Liver (tissue), 9 donors: ENCODE results near the gene HNRNPA3. TPM values are rescaled to one million over a fixed set of nuclear protein-coding genes. Genes with fewer than 3 reads are reported as not detected.
A peak's percentile ranks its signal among the peaks of the same experiment; 100 is the strongest.

Source experiments
- DNase-seq: peaks from one replicate; pipeline ENCODE4 v3.0.0-alpha.2; 2017; ENCODE audit warnings: low spot score
- H3K27ac ChIP-seq, 2 donors: one replicate each; pipeline ENCODE4 v1.7.0; 2013; ENCODE audit warnings: inconsistent platforms in 2 of 2, low read length in 2 of 2, control low read depth in 1 of 2, low read depth in 1 of 2, mild to moderate bottlenecking in 1 of 2
- H3K27me3 ChIP-seq, 4 donors: one replicate each; pipeline versions ENCODE4 v1.6.1 to v1.7.0; 2013; ENCODE audit warnings: low read length in 3 of 4, inconsistent platforms in 1 of 4, mild to moderate bottlenecking in 1 of 4, moderate library complexity in 1 of 4; ENCODE audit not compliant: control insufficient read depth in 4 of 4, insufficient read depth in 4 of 4
- H3K36me3 ChIP-seq, 4 donors: one replicate each; pipeline versions ENCODE4 v1.6.1 to v1.7.0; 2013; ENCODE audit warnings: low read length in 3 of 4, mild to moderate bottlenecking in 3 of 4, low read depth in 1 of 4, moderate library complexity in 1 of 4; ENCODE audit not compliant: control insufficient read depth in 4 of 4, insufficient read depth in 3 of 4
- H3K4me1 ChIP-seq, 4 donors: one replicate each; pipeline versions ENCODE4 v1.6.1 to v1.7.0; 2013; ENCODE audit warnings: low read length in 3 of 4, mild to moderate bottlenecking in 3 of 4, moderate library complexity in 1 of 4; ENCODE audit not compliant: control insufficient read depth in 4 of 4, insufficient read depth in 4 of 4
- H3K4me3 ChIP-seq, 3 donors: one replicate each; pipeline versions ENCODE4 v1.6.1 to v1.7.0; 2013; ENCODE audit warnings: low read length in 3 of 3, control low read depth in 1 of 3, low read depth in 1 of 3, mild to moderate bottlenecking in 1 of 3
- H3K9ac ChIP-seq, 2 donors: one replicate each; pipeline ENCODE4 v1.7.0; 2013; ENCODE audit warnings: low read length in 2 of 2, mild to moderate bottlenecking in 2 of 2, moderate library complexity in 2 of 2, control low read depth in 1 of 2, low read depth in 1 of 2
- H3K9me3 ChIP-seq, 4 donors: one replicate each; pipeline versions ENCODE4 v1.6.1 to v1.7.0; 2013; ENCODE audit warnings: low read length in 3 of 4; ENCODE audit not compliant: control insufficient read depth in 4 of 4
- EGR1 ChIP-seq, 2 donors: IDR thresholded peaks; 2 replicates each; pipeline ENCODE4 v1.6.1; 2016 to 2018; ENCODE audit warnings: antibody characterized with exemption in 2 of 2, low read depth in 2 of 2
- FOXA1 ChIP-seq: IDR thresholded peaks from 2 replicates; pipeline ENCODE4 v1.6.1; 2016; ENCODE audit warnings: antibody characterized with exemption
- GABPA ChIP-seq, 2 donors: IDR thresholded peaks in 1 of 2; conservative IDR thresholded peaks in 1 of 2; 2 replicates each; pipeline ENCODE4 v1.6.1; 2016; ENCODE audit warnings: antibody characterized with exemption in 2 of 2, mild to moderate bottlenecking in 1 of 2, moderate library complexity in 1 of 2
- NR2F2 ChIP-seq: IDR thresholded peaks from 2 replicates; pipeline ENCODE4 v1.6.1; 2016; ENCODE audit warnings: antibody characterized with exemption
- RAD21 ChIP-seq, 2 donors: IDR thresholded peaks; 2 replicates each; pipeline ENCODE4 v1.6.1; 2016; ENCODE audit warnings: antibody characterized with exemption in 2 of 2, mild to moderate bottlenecking in 2 of 2
- RXRA ChIP-seq, 2 donors: IDR thresholded peaks; 2 replicates each; pipeline ENCODE4 v1.6.1; 2017 to 2018; ENCODE audit warnings: antibody characterized with exemption in 2 of 2, mild to moderate bottlenecking in 1 of 2
- SP1 ChIP-seq: IDR thresholded peaks from 2 replicates; pipeline ENCODE4 v1.6.1; 2018; ENCODE audit warnings: antibody characterized with exemption, mild to moderate bottlenecking
- TAF1 ChIP-seq: conservative IDR thresholded peaks from 2 replicates; pipeline ENCODE4 v1.6.1; 2016; ENCODE audit warnings: antibody characterized with exemption, mild to moderate bottlenecking
- YY1 ChIP-seq: IDR thresholded peaks from 2 replicates; pipeline ENCODE4 v1.6.1; 2016; ENCODE audit warnings: antibody characterized with exemption, mild to moderate bottlenecking
- WGBS: extraction: QIAGEN DNeasy Blood & Tissue Kit; methylation state at CpG from one replicate; pipeline ENCODE4 v1.1.7; 2013; 5-methylcytosine and 5-hydroxymethylcytosine counted together
- polyA plus RNA-seq, 2 donors: library from polyadenylated mRNA; stranded (reverse) in 1 of 2; unstranded in 1 of 2; fragments of 200-250 nt in 1 of 2; fragments of >200 nt in 1 of 2; fragmentation: Nextera tagmentation in 1 of 2; extraction: Ambion mirVana in 1 of 2; gene quantifications; one replicate each; pipeline versions ENCODE4 v1.2.1 to v1.2.3, GENCODE V29; 2013 to 2015
- total RNA-seq, 2 donors: library from RNA; depleted of rRNA; stranded (reverse); fragments of >200 nt; gene quantifications; one replicate each; pipeline ENCODE4 v1.2.3, GENCODE V29; 2014
- TF ChIP-seq, protein P1 (sequence below): IDR thresholded peaks from 2 replicates; pipeline ENCODE4 v1.6.1; 2016; ENCODE audit warnings: antibody characterized with exemption, mild to moderate bottlenecking
- TF ChIP-seq, protein P2 (sequence below): IDR thresholded peaks from 2 replicates; pipeline ENCODE4 v1.6.1; 2016; ENCODE audit warnings: antibody characterized with exemption
- TF ChIP-seq, protein P3 (sequence below): IDR thresholded peaks from 2 replicates; pipeline ENCODE4 v1.6.1; 2016; ENCODE audit warnings: antibody characterized with exemption
- TF ChIP-seq, protein P4 (sequence below): fragments of 150-350 bp; IDR thresholded peaks from 2 replicates; pipeline ENCODE4 v1.5.1; 2017; ENCODE audit warnings: improper control_type of control experiment, low read depth, low read length; ENCODE audit not compliant: missing input control
- TF ChIP-seq, protein P5 (sequence below): IDR thresholded peaks from 2 replicates; pipeline ENCODE4 v1.6.1; 2016; ENCODE audit warnings: antibody characterized with exemption
- donor health status: healthy.
- donor health status: healthy.
- donor health status: healthy.
- donor health status: healthy.
- donor health status: healthy.

The HNRNPA3 gene
- total and polyA plus RNA-seq, 4 donors: 22.9 to 72.5 (median 51.7) TPM

DNA sequence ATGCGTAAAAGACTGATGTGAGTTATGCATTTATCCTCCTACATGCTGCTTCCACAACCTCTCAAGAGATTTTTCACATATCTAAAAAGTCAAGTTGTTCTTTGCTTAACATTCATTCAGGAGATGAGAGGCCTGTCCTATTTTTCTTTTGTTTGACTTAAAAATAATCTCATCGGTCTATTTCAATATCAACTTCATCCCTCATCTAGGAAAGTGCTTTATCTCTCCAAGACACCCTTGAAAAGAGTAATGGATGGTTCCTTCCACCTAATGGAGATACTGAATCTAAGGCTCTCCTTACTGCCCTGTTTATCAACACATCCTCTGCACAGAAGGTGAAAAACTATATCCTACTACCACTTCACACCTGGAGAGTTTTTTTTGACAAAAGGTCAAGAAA lies 49.5 kb downstream of the HNRNPA3 start:
- Histone ChIP-seq H3K36me3 (no peaks in the 10 kb centered on the region), H3K9ac (peak overlapping the region; percentile 95 to 98), H3K4me1 (peaks cover 20 to 51% (median 29%) of the 10 kb centered on the region in 4 donors), H3K27me3 (no peaks in the 10 kb centered on the region), H3K4me3 (peak overlapping the region; percentile 68 to 90 (median 89)), H3K27ac (peak overlapping the region; percentile 99 to 100), H3K9me3 (no peaks in the 10 kb centered on the region)
- 6% methylated on average over 2 of the region's 2 CpGs for WGBS
- TF ChIP-seq RAD21 (IDR thresholded peaks at IDR 0.05) (no peak), FOXA1 (no peak), EGR1 (IDR thresholded peaks at IDR 0.05; ENCODE audit: low read depth in 2 of 2) (no peak), NR2F2 (no peak)
- TF ChIP-seq, protein P1, sequence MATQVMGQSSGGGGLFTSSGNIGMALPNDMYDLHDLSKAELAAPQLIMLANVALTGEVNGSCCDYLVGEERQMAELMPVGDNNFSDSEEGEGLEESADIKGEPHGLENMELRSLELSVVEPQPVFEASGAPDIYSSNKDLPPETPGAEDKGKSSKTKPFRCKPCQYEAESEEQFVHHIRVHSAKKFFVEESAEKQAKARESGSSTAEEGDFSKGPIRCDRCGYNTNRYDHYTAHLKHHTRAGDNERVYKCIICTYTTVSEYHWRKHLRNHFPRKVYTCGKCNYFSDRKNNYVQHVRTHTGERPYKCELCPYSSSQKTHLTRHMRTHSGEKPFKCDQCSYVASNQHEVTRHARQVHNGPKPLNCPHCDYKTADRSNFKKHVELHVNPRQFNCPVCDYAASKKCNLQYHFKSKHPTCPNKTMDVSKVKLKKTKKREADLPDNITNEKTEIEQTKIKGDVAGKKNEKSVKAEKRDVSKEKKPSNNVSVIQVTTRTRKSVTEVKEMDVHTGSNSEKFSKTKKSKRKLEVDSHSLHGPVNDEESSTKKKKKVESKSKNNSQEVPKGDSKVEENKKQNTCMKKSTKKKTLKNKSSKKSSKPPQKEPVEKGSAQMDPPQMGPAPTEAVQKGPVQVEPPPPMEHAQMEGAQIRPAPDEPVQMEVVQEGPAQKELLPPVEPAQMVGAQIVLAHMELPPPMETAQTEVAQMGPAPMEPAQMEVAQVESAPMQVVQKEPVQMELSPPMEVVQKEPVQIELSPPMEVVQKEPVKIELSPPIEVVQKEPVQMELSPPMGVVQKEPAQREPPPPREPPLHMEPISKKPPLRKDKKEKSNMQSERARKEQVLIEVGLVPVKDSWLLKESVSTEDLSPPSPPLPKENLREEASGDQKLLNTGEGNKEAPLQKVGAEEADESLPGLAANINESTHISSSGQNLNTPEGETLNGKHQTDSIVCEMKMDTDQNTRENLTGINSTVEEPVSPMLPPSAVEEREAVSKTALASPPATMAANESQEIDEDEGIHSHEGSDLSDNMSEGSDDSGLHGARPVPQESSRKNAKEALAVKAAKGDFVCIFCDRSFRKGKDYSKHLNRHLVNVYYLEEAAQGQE: no peak
- DNase-seq: no peak

DNA sequence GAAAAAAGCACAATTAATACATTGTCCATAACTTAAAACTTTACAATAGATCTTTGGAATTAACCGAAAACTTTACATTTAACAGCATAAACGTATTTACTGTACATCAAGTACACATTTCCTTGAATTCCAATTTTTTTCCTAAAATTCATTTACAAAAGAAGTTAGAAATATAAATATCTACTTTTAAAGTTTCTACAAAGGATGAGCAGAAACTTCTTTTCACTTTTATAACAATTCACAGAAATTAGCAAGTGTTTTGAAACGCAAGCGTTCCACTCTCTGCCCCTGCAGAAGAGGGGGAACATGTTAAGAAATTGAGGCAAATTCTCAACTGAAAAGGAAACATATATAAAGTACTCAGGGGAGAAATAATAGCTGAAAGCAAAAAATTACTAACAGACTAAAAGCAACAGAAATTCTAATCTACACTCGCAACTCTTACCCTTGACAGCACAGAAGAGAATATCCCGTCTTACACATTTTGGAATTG lies 50.4 kb downstream of the HNRNPA3 start:
- DNase-seq: no peak
- 2% methylated on average over 6 of the region's 6 CpGs for WGBS
- TF ChIP-seq FOXA1 (no peak), SP1 (no peak), NR2F2 (no peak), YY1 (no peak), GABPA (IDR thresholded peaks at IDR 0.05 in 1 of 2, conservative IDR thresholded peaks at IDR 0.05 in 1 of 2) (no peak), RAD21 (IDR thresholded peaks at IDR 0.05) (no peak), RXRA (IDR thresholded peaks at IDR 0.05) (no peak), EGR1 (IDR thresholded peaks at IDR 0.05; ENCODE audit: low read depth in 2 of 2) (no peak), TAF1 (no peak)
- TF ChIP-seq, protein P2, sequence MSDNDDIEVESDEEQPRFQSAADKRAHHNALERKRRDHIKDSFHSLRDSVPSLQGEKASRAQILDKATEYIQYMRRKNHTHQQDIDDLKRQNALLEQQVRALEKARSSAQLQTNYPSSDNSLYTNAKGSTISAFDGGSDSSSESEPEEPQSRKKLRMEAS: no peak
- TF ChIP-seq, protein P3, sequence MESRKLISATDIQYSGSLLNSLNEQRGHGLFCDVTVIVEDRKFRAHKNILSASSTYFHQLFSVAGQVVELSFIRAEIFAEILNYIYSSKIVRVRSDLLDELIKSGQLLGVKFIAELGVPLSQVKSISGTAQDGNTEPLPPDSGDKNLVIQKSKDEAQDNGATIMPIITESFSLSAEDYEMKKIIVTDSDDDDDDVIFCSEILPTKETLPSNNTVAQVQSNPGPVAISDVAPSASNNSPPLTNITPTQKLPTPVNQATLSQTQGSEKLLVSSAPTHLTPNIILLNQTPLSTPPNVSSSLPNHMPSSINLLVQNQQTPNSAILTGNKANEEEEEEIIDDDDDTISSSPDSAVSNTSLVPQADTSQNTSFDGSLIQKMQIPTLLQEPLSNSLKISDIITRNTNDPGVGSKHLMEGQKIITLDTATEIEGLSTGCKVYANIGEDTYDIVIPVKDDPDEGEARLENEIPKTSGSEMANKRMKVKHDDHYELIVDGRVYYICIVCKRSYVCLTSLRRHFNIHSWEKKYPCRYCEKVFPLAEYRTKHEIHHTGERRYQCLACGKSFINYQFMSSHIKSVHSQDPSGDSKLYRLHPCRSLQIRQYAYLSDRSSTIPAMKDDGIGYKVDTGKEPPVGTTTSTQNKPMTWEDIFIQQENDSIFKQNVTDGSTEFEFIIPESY: no peak
- TF ChIP-seq, protein P4, sequence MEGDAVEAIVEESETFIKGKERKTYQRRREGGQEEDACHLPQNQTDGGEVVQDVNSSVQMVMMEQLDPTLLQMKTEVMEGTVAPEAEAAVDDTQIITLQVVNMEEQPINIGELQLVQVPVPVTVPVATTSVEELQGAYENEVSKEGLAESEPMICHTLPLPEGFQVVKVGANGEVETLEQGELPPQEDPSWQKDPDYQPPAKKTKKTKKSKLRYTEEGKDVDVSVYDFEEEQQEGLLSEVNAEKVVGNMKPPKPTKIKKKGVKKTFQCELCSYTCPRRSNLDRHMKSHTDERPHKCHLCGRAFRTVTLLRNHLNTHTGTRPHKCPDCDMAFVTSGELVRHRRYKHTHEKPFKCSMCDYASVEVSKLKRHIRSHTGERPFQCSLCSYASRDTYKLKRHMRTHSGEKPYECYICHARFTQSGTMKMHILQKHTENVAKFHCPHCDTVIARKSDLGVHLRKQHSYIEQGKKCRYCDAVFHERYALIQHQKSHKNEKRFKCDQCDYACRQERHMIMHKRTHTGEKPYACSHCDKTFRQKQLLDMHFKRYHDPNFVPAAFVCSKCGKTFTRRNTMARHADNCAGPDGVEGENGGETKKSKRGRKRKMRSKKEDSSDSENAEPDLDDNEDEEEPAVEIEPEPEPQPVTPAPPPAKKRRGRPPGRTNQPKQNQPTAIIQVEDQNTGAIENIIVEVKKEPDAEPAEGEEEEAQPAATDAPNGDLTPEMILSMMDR: no peak
- TF ChIP-seq, protein P1: no peak
- TF ChIP-seq, protein P5, sequence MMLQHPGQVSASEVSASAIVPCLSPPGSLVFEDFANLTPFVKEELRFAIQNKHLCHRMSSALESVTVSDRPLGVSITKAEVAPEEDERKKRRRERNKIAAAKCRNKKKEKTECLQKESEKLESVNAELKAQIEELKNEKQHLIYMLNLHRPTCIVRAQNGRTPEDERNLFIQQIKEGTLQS: no peak
- Histone ChIP-seq H3K27ac (peak overlapping the region; percentile 99 to 100), H3K36me3 (no peaks in the 10 kb centered on the region), H3K27me3 (no peaks in the 10 kb centered on the region), H3K9me3 (no peaks in the 10 kb centered on the region), H3K9ac (peak overlapping the region; percentile 95 to 98), H3K4me3 (peak overlapping the region; percentile 68 to 90 (median 89)), H3K4me1 (peaks cover 14 to 45% (median 21%) of the 10 kb centered on the region in 4 donors)
